Loucy (cell line): ENCODE results near the gene S100A8.

ENCODE experiments used
- CTCF ChIP-seq: fragments of 200-600 bp; sonication (generic); conservative IDR thresholded peaks from 2 replicates; pipeline ENCODE4 v1.5.1; 2014; ENCODE audit warnings: mild to moderate bottlenecking, antibody characterized with exemption, low read length
- EZH2phosphoT487 ChIP-seq: fragments of 200-600 bp; IDR thresholded peaks from 2 replicates; pipeline ENCODE4 v1.6.1; 2018; ENCODE audit warnings: antibody characterized with exemption, mild to moderate bottlenecking, moderate library complexity, borderline replicate concordance

- TF ChIP-seq CTCF (no peak), EZH2phosphoT487 (no peak)
Measured at GRCh38 chr1:153346077-153346723, 44.7 kb downstream of the S100A8 start.
